ELF-1 (cell line): Measurements from ENCODE around the gene ANKS3.
"Not testable (repeated sequence)": the region's sequence is repeated elsewhere in the genome, so short reads cannot be mapped to it uniquely, and the experiment has no call there.

Experiments used
- DNase-seq: peaks from one replicate; pipeline ENCODE4 v3.0.0-alpha.2; 2016; ENCODE audit warnings: low read depth, low spot score

The ANKS3 gene

DNA sequence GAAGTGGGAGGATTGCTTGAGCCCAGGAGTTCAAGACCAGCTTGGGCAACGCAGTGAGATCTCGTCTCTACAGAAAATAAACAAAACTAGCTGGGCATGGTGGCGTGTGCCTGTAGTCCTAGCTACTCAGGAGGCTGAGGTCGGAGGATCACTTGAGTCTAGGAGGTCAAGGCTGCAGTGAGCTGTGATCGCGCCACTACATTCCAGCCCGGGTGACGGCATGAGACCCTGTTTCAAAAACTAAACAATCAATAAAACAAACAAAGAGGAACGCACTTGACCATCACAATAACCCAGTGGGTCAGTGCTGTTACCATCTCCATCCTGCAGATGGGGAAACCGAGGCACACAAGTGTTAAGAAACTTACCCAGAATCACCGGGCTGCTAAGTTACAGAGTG is 19.2 kb upstream of the ANKS3 start:
- DNase-seq, result no peak

GRCh38 chr16:4752351-4753100 is 18.5 kb upstream of the ANKS3 start:
- no peak for DNase-seq

GRCh38 chr16:4750896-4751295 is 16.8 kb upstream of the ANKS3 start:
- DNase-seq, result no peak

DNA sequence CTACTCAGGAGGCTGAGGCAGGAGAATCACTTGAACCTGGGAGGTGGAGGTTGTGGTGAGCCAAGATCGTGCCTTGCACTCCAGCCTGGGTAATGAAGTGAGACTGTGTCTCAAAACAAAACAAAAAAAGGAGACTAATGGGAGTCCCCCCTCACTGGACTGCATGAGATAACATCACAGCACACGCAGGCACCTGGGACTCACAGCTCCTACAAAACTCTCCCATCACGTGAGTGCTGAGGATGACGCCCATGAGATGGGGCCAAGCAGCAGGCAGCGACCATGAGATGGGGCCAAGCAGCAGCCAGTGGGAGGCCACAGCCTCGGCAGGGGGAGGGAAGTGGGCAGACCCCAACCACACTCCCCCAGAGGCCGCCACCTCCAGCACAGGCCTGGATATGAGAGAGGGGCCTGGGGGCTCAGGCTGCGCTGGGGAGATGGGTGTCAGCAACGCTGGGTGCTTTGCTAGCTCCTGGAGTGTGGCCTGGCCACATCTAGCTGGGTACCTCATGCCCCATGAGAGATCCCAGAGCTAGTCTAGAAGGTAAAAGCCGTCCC is 15.7 kb upstream of the ANKS3 start:
- DNase-seq, result no peak

- no peak for DNase-seq
Observed at GRCh38 chr16:4748682-4749411, 14.8 kb upstream of the ANKS3 start.

DNA sequence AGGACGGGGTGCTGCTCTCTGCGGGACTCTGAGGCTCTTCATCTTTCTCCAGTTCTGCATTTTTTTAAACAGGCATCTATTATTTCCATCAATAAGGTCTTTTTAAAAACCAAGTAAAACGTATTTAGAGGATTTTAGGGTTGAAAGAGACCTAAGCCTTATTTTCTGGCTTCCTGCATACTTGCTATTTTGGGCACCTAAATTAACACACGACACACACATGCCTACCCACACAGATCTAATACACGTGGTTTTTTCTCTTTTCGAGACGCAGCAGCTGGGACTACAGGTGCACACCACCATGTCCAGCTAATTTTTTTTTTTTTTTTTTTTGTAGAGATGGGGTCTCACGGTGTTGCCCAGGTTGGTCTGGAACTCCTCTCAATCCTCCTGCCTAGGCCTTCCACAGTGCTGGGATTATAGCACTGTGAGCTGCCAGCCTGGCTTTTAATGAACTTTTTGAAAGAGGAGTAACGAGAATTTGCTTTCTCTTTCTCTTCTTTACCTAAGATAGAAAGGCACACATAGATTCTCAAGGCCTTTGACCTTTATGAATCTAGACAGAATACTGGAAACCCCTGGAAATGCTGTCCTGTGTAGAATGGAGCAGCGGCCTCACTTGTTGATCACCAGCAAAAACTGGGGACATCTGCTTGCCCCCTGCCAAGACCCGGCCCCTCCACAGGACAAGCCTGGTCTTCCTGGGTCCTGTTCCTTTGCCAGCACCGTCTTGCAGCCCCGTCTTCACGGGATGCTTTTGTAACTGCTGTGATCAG is 14.0 kb upstream of the ANKS3 start:
- no peak for DNase-seq

- no peak for DNase-seq
Observed at GRCh38 chr16:4746991-4747574, 13.0 kb upstream of the ANKS3 start.

GRCh38 chr16:4746215-4746614 is 12.1 kb upstream of the ANKS3 start:
- DNase-seq, result no peak

DNA sequence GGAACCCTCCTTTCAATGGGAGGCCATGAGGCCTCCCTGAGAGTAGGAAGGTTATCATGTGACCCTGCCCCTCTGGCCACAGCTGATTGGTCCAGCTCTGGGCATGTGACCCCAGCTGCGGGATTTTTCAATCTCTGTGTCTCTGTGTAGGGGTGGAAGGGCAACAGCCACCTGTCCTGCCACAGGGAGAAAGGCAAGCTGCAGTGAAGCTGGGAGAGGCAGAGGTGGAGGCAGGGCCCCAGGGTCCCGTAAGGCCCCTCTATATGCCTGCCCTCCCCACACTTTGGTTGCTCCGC is 11.2 kb upstream of the ANKS3 start:
- DNase-seq, result peak; percentile 47

DNA sequence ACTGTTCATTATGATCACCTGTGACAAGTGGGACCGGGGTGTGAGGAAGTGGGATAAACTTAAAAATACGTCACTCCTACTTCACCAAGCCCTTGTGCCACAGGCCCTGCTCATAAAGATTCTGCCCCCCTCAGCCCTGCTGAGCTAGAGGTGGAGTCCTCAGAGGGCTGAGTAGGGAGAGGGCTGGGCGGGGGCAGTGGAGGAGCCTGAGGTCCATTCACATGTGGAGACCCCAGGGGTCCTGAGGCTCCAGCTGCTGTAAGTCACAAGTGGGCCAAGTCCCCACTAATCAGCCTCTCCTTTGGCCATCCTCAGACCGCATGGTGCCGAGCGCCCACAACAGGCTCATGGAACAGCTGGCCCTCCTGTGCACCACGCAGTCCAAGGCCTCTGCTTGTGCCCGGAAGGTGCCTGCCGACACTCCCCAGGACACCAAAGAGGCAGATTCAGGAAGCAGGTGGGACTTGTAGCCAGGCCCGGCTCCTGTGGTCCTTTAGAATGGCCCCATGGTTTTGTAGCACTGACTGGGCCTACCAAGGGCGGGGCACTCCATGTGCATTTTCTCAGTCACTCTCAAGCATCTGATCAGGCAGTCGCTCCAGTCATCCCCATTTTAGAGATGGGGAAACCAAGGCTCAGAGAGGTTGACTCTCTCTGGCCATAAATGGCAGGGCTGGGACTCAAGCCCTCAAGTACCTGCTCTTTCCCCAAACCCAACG is 10.6 kb upstream of the ANKS3 start:
- DNase-seq, result peak; percentile 22

- DNase-seq, result peak; percentile 15
Observed at GRCh38 chr16:4743226-4743878, 9.3 kb upstream of the ANKS3 start.

DNA sequence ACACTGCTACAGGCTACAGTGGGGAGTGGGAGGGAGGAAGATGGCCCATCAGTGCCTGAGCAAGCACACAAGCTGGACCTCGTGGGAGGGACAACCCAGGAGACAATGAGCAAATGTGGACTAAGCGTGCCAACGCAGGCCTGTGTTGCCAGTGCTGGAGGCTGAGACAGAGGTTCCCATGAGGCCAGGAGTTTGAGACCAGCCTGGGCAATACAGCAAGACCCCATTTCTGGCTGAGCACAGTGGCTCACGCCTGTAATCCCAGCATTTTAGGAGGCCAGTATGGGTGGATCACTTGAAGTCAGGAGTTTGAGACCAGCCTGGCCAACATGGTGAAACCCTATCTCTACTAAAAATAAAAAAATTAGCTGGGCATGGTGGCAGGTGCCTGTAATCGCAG is 4.3 kb upstream of the ANKS3 start:
- not testable (repeated sequence) for DNase-seq

GRCh38 chr16:4737545-4737944 is 3.5 kb upstream of the ANKS3 start:
- DNase-seq, result peak; percentile 78

DNA sequence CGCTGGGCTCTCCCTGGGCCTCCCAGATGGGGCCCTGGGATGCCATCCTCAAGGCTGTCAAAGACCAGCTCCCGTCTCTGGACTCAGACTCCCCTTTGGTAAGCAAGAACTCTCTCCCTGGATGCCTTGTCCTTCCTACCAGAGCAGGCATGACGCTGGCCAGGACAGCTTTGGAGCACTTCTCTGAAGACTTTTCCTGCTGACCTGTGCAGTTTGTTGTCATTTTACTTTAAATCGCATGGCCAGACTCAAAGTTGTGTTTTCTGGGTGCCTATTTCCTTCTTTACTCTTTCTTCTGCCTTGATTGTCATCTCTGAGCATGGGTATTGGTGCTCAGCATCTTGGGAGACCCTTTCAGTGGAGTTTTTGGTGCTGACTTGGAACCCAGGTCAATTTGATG is 2.5 kb upstream of the ANKS3 start:
- no peak for DNase-seq

GRCh38 chr16:4734730-4735535 is 862 bp upstream of the ANKS3 start:
- peak; percentile 80 for DNase-seq

DNA sequence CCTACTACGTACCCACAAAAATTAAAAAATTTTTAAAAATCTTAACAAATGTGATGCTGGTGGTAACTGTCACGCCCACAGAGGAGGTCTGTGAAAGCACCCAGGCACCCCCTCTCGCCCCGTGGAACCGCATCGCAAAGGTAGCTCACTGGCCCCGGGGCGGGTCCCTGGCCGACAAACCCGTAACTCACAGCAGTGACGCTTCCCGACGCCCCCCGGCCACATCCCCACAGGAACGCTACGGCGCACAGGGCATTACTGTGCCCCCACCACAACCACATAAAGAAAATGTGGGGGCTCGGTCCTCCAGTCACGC is 366 bp downstream of the ANKS3 start:
- no peak for DNase-seq

GRCh38 chr16:4733211-4733742 is 794 bp downstream of the ANKS3 start:
- no peak for DNase-seq

DNA sequence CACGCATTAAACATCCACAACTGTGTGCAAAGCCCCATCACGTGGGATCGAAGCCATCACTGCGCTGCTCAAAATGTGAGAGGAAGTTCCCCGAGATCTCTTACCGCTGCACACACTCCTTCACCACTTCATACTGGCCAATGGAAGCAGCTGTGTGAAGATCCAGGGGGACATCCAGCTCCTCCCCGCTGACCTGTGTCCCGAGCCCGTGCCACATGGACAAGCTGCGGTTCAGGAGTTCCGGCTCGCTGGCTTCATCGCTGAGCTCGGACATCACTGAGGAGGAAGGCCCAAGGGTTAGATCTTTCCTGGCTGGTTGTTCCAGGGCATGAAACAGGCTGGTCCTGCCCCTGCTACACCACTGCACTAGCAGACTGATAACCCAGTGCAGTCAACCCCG is 4.2 kb downstream of the ANKS3 start:
- DNase-seq, result no peak

- no peak for DNase-seq
Observed at GRCh38 chr16:4728676-4729075, 5.4 kb downstream of the ANKS3 start.

DNA sequence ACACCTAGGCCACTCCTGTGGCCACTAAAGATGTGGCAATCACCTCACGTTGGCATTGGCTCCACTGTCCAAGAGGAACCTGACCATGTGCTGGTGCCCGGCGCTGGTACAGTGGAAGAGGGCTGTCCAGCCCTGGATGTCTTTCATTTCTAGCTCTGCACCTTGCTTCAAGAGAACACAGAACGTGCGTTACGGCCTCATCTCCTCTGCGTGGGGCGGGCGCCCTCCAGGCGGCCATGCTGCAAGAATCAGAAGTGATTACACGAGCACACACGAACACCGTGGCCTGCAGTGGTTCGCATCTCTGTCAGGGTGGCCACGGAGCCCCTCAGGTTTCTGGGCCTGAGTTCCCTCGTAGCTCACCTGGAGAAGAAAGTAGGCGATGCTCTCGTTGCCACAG is 7.5 kb downstream of the ANKS3 start:
- DNase-seq, result no peak
